Stimulated activated CD4-positive, alpha-beta T cell treated with anti-CD3 and anti-CD28 coated beads, TNF-alpha, amount 100 ng/mL, for 48 hours (primary cell): ENCODE measurements around the gene IGFN1.

Source experiments
- DNase-seq, 3 donors: peaks; one replicate each; pipeline ENCODE4 v3.0.0-alpha.2; 2020; ENCODE audit warnings: low read depth in 3 of 3

Gene IGFN1

GRCh38 chr1:201163707-201164106 lies 26.9 kb upstream of the IGFN1 start:
- DNase-seq, result no peak

- no peak for DNase-seq
Measured at GRCh38 chr1:201164645-201165044, 26.0 kb upstream of the IGFN1 start.

DNA sequence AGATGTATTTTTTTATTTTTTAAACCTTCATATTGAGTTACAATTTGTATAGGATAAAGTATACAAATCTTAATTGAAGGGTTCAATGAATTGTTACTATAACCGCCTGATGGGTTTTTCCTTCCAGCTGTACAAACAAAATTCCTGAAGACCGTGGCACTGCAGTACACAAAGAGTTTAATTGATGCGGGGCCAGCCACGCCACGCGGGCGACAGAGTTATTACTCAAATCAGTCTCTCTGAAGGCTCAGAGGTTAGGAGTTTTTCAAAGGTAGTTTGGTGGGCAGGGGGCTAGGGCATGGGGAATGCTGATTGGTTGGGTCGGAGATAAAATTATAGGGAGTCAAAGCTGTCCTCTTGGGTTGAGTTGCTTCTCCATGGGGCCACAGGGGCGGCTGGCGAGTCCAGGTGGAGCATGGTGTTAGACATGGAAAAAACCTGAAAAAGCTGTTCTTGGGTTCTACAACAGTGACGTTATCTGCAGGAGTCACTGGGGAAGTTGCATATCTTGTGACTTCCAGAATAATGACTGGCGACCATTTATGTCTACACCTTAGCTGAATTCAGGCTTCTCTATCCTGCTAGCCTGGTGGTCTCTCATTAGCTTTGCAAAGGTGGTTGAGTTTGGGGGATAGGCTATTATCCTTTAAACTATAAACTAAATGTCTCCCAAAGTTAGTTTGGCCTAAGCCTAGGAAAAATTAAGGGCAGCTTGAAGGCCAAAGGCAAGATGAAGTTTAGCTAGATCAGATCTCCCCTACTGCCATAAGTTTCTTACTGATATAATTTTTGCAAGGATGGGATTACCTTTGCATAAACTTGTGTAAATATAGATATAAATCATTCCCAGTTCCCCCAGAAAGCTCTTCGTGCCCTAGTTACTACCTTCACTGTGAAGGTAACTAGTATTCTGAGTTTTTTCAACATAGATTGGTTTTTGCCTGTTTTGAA lies 23.3 kb upstream of the IGFN1 start:
- no peak for DNase-seq

GRCh38 chr1:201169203-201169602 lies 21.4 kb upstream of the IGFN1 start:
- no peak for DNase-seq

DNA sequence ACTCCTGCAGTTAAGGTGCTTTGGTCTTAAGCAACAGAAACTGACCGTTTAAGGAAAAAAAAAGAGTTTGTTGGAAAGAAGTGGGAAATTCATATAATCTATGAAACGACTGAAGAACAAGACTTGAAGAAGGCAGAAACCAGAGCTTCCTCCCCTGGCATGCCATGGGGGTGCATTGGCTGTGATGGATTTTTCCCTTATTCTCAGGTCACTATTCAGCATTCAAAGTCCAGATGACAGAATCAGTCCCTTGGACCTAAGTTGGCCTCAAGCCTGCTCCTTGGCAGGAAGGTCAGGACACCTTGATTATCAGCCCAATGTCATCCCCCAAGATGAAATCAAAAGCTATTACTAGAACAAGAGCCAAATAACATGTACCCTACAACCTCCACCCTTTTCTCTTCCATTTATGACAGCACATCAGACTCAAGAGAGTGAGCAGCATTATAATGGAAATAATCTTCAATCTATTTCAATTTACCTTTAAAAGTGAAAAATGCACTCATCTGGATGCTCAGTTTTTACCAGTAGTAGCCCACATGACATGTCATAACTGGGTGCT lies 20.6 kb upstream of the IGFN1 start:
- no peak for DNase-seq

- DNase-seq, result peak; percentile 66 to 79 (median 76)
Measured at GRCh38 chr1:201170533-201171062, 20.0 kb upstream of the IGFN1 start.

GRCh38 chr1:201171063-201172036 lies 19.3 kb upstream of the IGFN1 start:
- peak; percentile 44 to 71 (median 50) for DNase-seq

DNA sequence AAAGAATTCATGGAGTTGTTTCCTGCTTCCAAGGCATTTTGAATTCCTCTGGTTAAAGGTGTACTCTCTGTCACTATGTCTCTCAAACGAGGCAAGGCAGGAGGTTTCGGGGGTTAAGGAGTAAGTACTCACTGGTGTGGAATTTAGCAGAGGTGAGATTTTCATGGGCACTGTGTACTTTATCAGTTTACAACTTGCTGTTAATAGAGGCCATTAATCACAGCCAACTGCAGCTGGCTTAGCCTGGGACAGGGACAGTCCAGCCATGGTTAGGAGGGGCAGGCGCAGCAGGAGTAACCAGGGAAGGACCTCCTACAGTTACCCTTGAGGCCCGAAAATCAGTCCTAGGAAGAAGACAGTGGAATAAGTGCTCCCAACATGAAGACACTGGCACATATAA lies 18.3 kb upstream of the IGFN1 start:
- no peak for DNase-seq

- DNase-seq, result no peak
Measured at GRCh38 chr1:201172999-201173610, 17.5 kb upstream of the IGFN1 start.

- DNase-seq, result no peak
Measured at GRCh38 chr1:201173736-201174135, 16.9 kb upstream of the IGFN1 start.

DNA sequence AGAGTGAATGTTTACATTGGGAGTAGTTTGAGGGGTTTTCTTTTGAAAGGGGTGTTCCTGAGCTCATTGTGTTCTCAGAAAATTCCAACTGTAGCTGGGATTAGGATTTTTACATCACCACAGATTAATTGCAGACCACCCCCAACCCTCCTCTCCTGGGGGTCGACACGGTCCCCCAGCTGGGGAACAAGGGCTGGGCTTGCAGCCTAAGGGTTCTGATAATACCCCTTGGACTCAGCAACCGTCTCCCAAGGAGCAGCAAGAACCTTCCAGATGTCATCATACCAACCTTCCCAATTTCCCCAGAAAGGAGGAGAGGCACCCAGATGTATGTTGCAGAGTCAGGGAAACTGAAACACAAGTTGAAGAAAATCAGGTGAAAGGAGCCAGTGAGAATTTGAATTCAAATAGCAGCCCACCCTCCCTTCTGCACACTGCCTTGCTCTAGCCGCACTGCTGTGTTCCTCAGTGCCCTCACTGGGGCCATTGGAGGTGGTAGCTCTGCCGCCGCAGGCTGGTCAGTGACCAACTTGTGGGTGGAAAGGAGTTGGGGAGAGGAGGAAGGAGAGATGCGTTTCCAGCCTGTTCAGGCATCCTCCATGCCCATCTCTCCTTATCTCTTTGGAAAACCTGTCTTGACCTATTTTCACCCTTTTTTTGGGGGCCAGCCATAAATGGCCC lies 14.7 kb upstream of the IGFN1 start:
- no peak for DNase-seq

DNA sequence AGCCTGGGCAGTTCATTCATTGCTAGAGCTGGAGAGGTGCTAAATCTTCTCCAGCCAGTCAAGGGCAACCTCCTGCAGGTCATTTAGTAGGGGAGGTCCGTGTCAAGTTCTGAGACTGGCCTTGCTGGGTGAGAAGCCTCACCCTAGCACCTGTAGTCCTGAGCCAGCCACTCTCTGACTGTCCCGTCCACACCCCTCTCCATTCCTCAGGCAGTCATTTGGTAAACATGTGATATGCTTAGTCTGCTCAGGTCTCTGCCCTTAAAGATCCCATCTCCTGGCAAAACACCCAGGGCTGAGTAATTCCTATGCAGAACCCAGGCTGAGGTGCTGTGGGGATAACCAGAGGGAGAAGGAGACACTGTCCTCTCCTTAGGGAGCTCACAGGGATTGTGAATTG lies 13.7 kb upstream of the IGFN1 start:
- no peak for DNase-seq

GRCh38 chr1:201178718-201179117 lies 11.9 kb upstream of the IGFN1 start:
- DNase-seq, result no peak

GRCh38 chr1:201180141-201180540 lies 10.5 kb upstream of the IGFN1 start:
- DNase-seq, result no peak

DNA sequence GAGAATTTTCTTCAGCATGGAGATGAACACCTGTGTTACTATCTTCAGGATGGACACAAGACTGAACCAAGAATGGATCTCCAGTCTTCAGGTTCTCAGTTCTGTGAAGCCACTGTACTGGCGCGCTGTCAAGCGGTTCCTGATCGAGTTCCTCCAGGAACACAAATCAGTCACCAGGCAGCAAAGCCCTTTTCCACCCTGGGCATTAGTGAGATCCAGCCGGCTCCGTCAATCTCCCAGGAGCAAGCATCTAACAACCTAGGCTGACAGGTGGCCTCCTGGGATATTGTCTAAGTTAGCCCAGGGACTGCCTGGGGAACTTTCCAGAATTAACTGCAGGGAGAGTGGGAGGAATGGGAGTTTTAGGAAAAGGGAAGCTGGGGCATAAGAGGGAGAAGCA lies 9.7 kb upstream of the IGFN1 start:
- DNase-seq, result no peak

DNA sequence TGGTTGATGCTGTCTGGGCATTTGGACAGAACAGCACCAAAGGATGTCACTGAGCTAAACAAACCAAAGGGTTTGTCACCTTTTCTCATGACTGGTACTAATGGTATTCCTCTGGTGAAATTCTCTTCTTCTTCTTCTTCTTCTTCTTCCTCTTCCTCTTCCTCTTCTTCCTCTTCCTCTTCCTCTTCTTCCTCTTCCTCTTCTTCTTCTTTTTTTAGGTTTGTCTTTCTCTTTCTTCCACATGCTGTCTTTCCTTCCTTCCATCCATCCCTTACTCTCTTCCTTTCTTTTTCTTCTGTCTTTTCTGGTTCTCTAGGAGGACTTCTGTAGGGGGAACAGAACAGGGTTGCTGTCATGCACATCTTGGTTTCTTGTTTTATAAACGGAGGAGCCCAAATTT lies 9.3 kb upstream of the IGFN1 start:
- no peak for DNase-seq

GRCh38 chr1:201181726-201182125 lies 8.9 kb upstream of the IGFN1 start:
- no peak for DNase-seq

- DNase-seq, result no peak
Measured at GRCh38 chr1:201183209-201183608, 7.4 kb upstream of the IGFN1 start.

DNA sequence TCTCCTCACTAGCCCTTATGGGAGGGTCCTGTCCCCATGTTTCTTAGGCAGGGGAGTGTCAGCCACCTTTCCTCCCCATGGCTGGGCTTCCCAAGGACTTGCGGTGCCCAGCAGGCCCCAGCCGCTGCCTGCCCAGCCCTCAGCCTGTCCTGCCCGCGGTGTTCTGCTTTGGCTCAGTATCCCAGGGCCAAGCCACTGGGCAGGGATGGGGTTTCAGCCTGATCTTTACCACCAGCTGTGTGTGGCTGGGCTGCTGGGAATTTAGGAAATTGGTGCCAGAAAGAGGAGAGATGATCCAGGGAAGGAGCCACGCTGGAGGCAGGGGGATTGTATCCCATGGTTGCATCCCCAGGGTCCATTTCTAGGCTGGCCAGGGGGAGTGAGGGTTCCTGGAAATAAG lies 6.9 kb upstream of the IGFN1 start:
- DNase-seq, result no peak

- DNase-seq, result no peak
Measured at GRCh38 chr1:201184307-201185122, 6.1 kb upstream of the IGFN1 start.
